Gastroesophageal sphincter (tissue), 4 donors: ENCODE results near the gene RNF152. TPM values are rescaled to one million over a fixed set of nuclear protein-coding genes. Genes with fewer than 3 reads are reported as not detected.

Experiments used
- ATAC-seq: fragments of 150-250 bp; one replicate; pipeline ENCODE4 v1.9.1; 2016; ENCODE audit warnings: mild to moderate bottlenecking, moderate library complexity
- H3K27ac ChIP-seq, 4 donors: fragments of 200-600 bp; sonication (generic) in 3 of 4; 1 replicate in 3 of 4; 2 replicates in 1 of 4; pipeline ENCODE4 v1.5.1; 2016 to 2019
- H3K27me3 ChIP-seq: fragments of 200-600 bp; sonication (generic); one replicate; pipeline ENCODE4 v1.5.1; 2019
- H3K36me3 ChIP-seq, 2 donors: fragments of 200-600 bp; sonication (generic); one replicate each; pipeline ENCODE4 v1.5.1; 2019; ENCODE audit warnings: control low read depth in 1 of 2
- H3K4me1 ChIP-seq, 3 donors: fragments of 200-600 bp; sonication (generic); 1 replicate in 2 of 3; 2 replicates in 1 of 3; pipeline ENCODE4 v1.5.1; 2016 to 2019; ENCODE audit warnings: control low read depth in 2 of 3
- H3K4me3 ChIP-seq, 2 donors: fragments of 200-600 bp; sonication (generic); one replicate each; pipeline ENCODE4 v1.5.1; 2019; ENCODE audit warnings: mild to moderate bottlenecking in 1 of 2, moderate library complexity in 1 of 2
- H3K9me3 ChIP-seq, 3 donors: fragments of 200-600 bp; sonication (generic); one replicate each; pipeline ENCODE4 v1.5.1; 2017 to 2019; ENCODE audit warnings: control low read depth in 2 of 3
- CTCF ChIP-seq, 4 experiments: fragments of 200-600 bp in 2 of 4; fragments of 450-650 bp in 2 of 4; sonication (generic) in 1 of 4; IDR thresholded peaks; one replicate each; pipeline ENCODE4 v1.5.1; 2017 to 2019; ENCODE audit warnings: antibody characterized with exemption in 4 of 4, mild to moderate bottlenecking in 2 of 4, moderate library complexity in 2 of 4
- EP300 ChIP-seq: sonication (generic); formaldehyde crosslinking; IDR thresholded peaks from one replicate; pipeline ENCODE4 v1.6.1; 2017; ENCODE audit warnings: antibody characterized with exemption, mild to moderate bottlenecking
- POLR2A ChIP-seq, 2 donors: fragments of 450-650 bp; IDR thresholded peaks; one replicate each; pipeline ENCODE4 v1.6.1; 2017; ENCODE audit warnings: antibody characterized with exemption in 2 of 2, mild to moderate bottlenecking in 2 of 2, moderate library complexity in 1 of 2
- POLR2AphosphoS5 ChIP-seq: sonication (generic); formaldehyde crosslinking; IDR thresholded peaks from one replicate; pipeline ENCODE4 v1.6.1; 2017; ENCODE audit warnings: antibody characterized with exemption
- WGBS, 2 donors: methylation state at CpG; one replicate each; pipeline ENCODE4 v1.1.5; 2018; ENCODE audit warnings: low coverage in 1 of 2; 5-methylcytosine and 5-hydroxymethylcytosine counted together
- total RNA-seq, 4 donors: library from RNA; depleted of rRNA; stranded (reverse); fragments of >200 nt; gene quantifications; one replicate each; pipeline ENCODE4 v1.1.0, GENCODE V29; 2016

The RNF152 gene
- total RNA-seq, 4 donors from 2014 or later, result 9.0 to 11.2 (median 10.1) TPM

- ATAC-seq, result no peak
- TF ChIP-seq POLR2AphosphoS5 (no peak), EP300 (no peak), POLR2A (IDR thresholded peaks at IDR 0.05) (no peak), CTCF (IDR thresholded peaks at IDR 0.05) (no peak)
- peaks cover 0 to 17% (median 0%) of the 10 kb centered on the region in 3 donors for H3K9me3 ChIP-seq
- no peaks in the 10 kb centered on the region for H3K27me3 ChIP-seq
- no peak overlapping the region for H3K27ac ChIP-seq
- no peak overlapping the region for H3K4me3 ChIP-seq
- no peaks in the 10 kb centered on the region for H3K4me1 ChIP-seq
- no peaks in the 10 kb centered on the region for H3K36me3 ChIP-seq
Measured at GRCh38 chr18:61774846-61775245, 118.0 kb downstream of the RNF152 start.

- WGBS, 2 donors, result 71 to 73% methylated on average over 1 to 2 of the region's 2 CpGs
- H3K4me3 ChIP-seq, result no peak overlapping the region
- TF ChIP-seq POLR2AphosphoS5 (no peak), POLR2A (IDR thresholded peaks at IDR 0.05) (no peak), CTCF (IDR thresholded peaks at IDR 0.05) (no peak), EP300 (no peak)
- no peak overlapping the region for H3K27ac ChIP-seq
- no peaks in the 10 kb centered on the region for H3K36me3 ChIP-seq
- no peak for ATAC-seq
- H3K4me1 ChIP-seq, result no peaks in the 10 kb centered on the region
- H3K9me3 ChIP-seq, result peaks cover 0 to 14% (median 0%) of the 10 kb centered on the region in 3 donors
- H3K27me3 ChIP-seq, result no peaks in the 10 kb centered on the region
Measured at GRCh38 chr18:61772293-61772848, 120.4 kb downstream of the RNF152 start.

GRCh38 chr18:61771861-61772260 lies 120.9 kb downstream of the RNF152 start:
- Histone ChIP-seq H3K4me3 (no peak overlapping the region), H3K4me1 (no peaks in the 10 kb centered on the region), H3K36me3 (no peaks in the 10 kb centered on the region), H3K27ac (no peak overlapping the region), H3K27me3 (no peaks in the 10 kb centered on the region), H3K9me3 (peaks cover 0 to 9% (median 0%) of the 10 kb centered on the region in 3 donors)
- ATAC-seq, result no peak
- 100% methylated on average over 2 of the region's 2 CpGs for WGBS, 2 donors
- TF ChIP-seq EP300 (no peak), CTCF (IDR thresholded peaks at IDR 0.05) (no peak), POLR2AphosphoS5 (no peak), POLR2A (IDR thresholded peaks at IDR 0.05) (no peak)

GRCh38 chr18:61770279-61770678 lies 122.5 kb downstream of the RNF152 start:
- no peak for ATAC-seq
- no peaks in the 10 kb centered on the region for H3K9me3 ChIP-seq
- no peaks in the 10 kb centered on the region for H3K27me3 ChIP-seq
- H3K27ac ChIP-seq, result no peak overlapping the region
- 84% methylated on average over 3 of the region's 3 CpGs for WGBS, 2 donors
- no peak overlapping the region for H3K4me3 ChIP-seq
- no peaks in the 10 kb centered on the region for H3K4me1 ChIP-seq
- TF ChIP-seq POLR2A (IDR thresholded peaks at IDR 0.05), result no peak
- no peak for TF ChIP-seq CTCF (IDR thresholded peaks at IDR 0.05)
- no peak for TF ChIP-seq POLR2AphosphoS5
- no peak for TF ChIP-seq EP300
- H3K36me3 ChIP-seq, result no peaks in the 10 kb centered on the region

GRCh38 chr18:61766266-61766884 lies 126.4 kb downstream of the RNF152 start:
- H3K9me3 ChIP-seq, result no peaks in the 10 kb centered on the region
- TF ChIP-seq POLR2A (IDR thresholded peaks at IDR 0.05) (no peak), EP300 (no peak), CTCF (IDR thresholded peaks at IDR 0.05) (no peak), POLR2AphosphoS5 (no peak)
- no peaks in the 10 kb centered on the region for H3K36me3 ChIP-seq
- no peak overlapping the region for H3K27ac ChIP-seq
- 84 to 92% methylated on average over 2 of the region's 2 CpGs for WGBS, 2 donors
- H3K4me1 ChIP-seq, result no peaks in the 10 kb centered on the region
- H3K4me3 ChIP-seq, result no peak overlapping the region
- no peaks in the 10 kb centered on the region for H3K27me3 ChIP-seq
- no peak for ATAC-seq
